HepG2 (cell line): ENCODE measurements around the gene RANGRF. TPM values are rescaled to one million over a fixed set of nuclear protein-coding genes. Genes with fewer than 3 reads are reported as not detected.
A peak's percentile ranks its signal among the peaks of the same experiment; 100 is the strongest.

Source experiments
- ATAC-seq: fragments of 200-7000 bp; cut with Tn5 transposase; 3 replicates; pipeline ENCODE4 v1.9.1; 2020; ENCODE audit warnings: mild to moderate bottlenecking, moderate library complexity
- BruUV-seq: library from RNA; stranded (reverse); fragments of 400-500 nt; replicated peaks from 2 replicates; lab custom pipeline; 2021; lab: Mats Ljungman, UMichigan
- CTCF ChIA-PET: fragments of 300-600 bp; formaldehyde crosslinking; extraction: SDS; loops from one replicate; lab custom pipeline; 2021; ENCODE audit warnings: low total read pairs, inconsistent platforms, low intra/inter-chr PET ratio; lab: Yijun Ruan, JAX
- POLR2A ChIA-PET: fragments of 350-600 bp; sonication (Branson Sonifier 250); formaldehyde crosslinking; loops from one replicate; lab custom pipeline; 2020; ENCODE audit warnings: antibody characterized with exemption, inconsistent platforms; lab: Yijun Ruan, JAX
- DNase-seq: peaks from one replicate; pipeline ENCODE4 v3.0.0-alpha.2; 2015; ENCODE audit warnings: low spot score
- FAIRE-seq: peaks from 3 replicates; lab custom pipeline; 2011; peaks lifted over from hg19 to GRCh38; lab: Jason Lieb, UNC
- H2AFZ ChIP-seq: one replicate; pipeline ENCODE4 v1.6.1; 2011; ENCODE audit warnings: low read length, inconsistent platforms
- H3K27ac ChIP-seq: fragments of 300-600 bp; 3 replicates; pipeline ENCODE4 v1.8.0; 2011; ENCODE audit warnings: mixed run types, mild to moderate bottlenecking, mixed read lengths, low read length, inconsistent platforms; ENCODE audit not compliant: insufficient read depth; ENCODE audit errors: extremely low read length
- H3K27me3 ChIP-seq, 2 experiments: fragments of 200-600 bp in 1 of 2; 2 replicates in 1 of 2; 3 replicates in 1 of 2; pipeline versions ENCODE4 v1.6.0 to v1.8.0; 2011; ENCODE audit warnings: low read length in 2 of 2, mild to moderate bottlenecking in 2 of 2, moderate library complexity in 2 of 2, inconsistent platforms in 1 of 2; ENCODE audit not compliant: insufficient read depth in 2 of 2, control insufficient read depth in 1 of 2
- H3K36me3 ChIP-seq, 2 experiments: fragments of 200-600 bp in 1 of 2; replicated peaks in 1 of 2; 2 replicates in 1 of 2; 3 replicates in 1 of 2; pipeline versions ENCODE4 v1.5.1 to v1.8.0; 2011; ENCODE audit warnings: low read length in 2 of 2, inconsistent platforms in 1 of 2; ENCODE audit not compliant: insufficient read depth in 2 of 2, control insufficient read depth in 1 of 2
- H3K4me1 ChIP-seq: 2 replicates; pipeline ENCODE4 v1.5.1; 2012; ENCODE audit warnings: low read length, inconsistent platforms; ENCODE audit not compliant: insufficient read depth
- H3K4me2 ChIP-seq: 2 replicates; pipeline ENCODE4 v1.6.0; 2011; ENCODE audit warnings: low read depth, low read length, inconsistent platforms
- H3K4me3 ChIP-seq, 3 experiments: fragments of 200-600 bp in 1 of 3; sonication (generic), shearing (Covaris generic) in 1 of 3; replicated peaks in 1 of 3; 2 replicates each; pipeline ENCODE4 v1.5.1; 2011 to 2016; ENCODE audit warnings: low read length in 3 of 3, inconsistent platforms in 2 of 3, low read depth in 2 of 3, mild to moderate bottlenecking in 2 of 3, control low read depth in 1 of 3, mixed read lengths in 1 of 3; ENCODE audit not compliant: insufficient read depth in 1 of 3
- H3K79me2 ChIP-seq: one replicate; pipeline ENCODE4 v1.6.1; 2011; ENCODE audit warnings: low read length, inconsistent platforms; ENCODE audit not compliant: insufficient read depth
- H3K9ac ChIP-seq: 2 replicates; pipeline ENCODE4 v1.6.0; 2011; ENCODE audit warnings: mild to moderate bottlenecking, low read depth, low read length, inconsistent platforms; ENCODE audit not compliant: insufficient read depth
- H3K9me3 ChIP-seq: 2 replicates; pipeline ENCODE4 v1.5.1; 2012; ENCODE audit warnings: mild to moderate bottlenecking, low read length
- H4K20me1 ChIP-seq: 2 replicates; pipeline ENCODE4 v1.6.0; 2011; ENCODE audit warnings: inconsistent platforms, mild to moderate bottlenecking, low read length, moderate library complexity; ENCODE audit not compliant: insufficient read depth
- FOXC1 ChIP-seq: sonication (generic); formaldehyde crosslinking; IDR thresholded peaks from 2 replicates; pipeline ENCODE4 v1.8.0; 2022; ENCODE audit warnings: mild to moderate bottlenecking, missing genetic modification reagents, borderline replicate concordance
- HMGA1 ChIP-seq: sonication (generic); formaldehyde crosslinking; conservative IDR thresholded peaks from 2 replicates; pipeline ENCODE4 v1.4.0; 2020; ENCODE audit warnings: missing genetic modification reagents
- ZBTB1 ChIP-seq: sonication (generic); formaldehyde crosslinking; IDR thresholded peaks from 2 replicates; pipeline ENCODE4 v1.4.0; 2020; ENCODE audit warnings: missing genetic modification reagents, borderline replicate concordance
- WGBS: methylation state at CpG from one replicate; pipeline ENCODE4 v1.1.6; 2017; ENCODE audit warnings: low lambda C conversion rate; 5-methylcytosine and 5-hydroxymethylcytosine counted together
- in situ Hi-C: cut with HindIII; loops from 2 replicates; pipeline ENCODE4 v1.10.0; 2017; ENCODE audit warnings: low pct_unique_long_range_greater_than_20kb; ENCODE audit not compliant: extremely low pct_ligation_motif_present
- intact Hi-C: fragments of 100-400 bp; cut with micrococcal nuclease; formaldehyde crosslinking; loops from one replicate; pipeline ENCODE4 v1.10.0; 2022; ENCODE audit not compliant: unreplicated experiment
- polyA plus RNA-seq, 8 experiments: library from polyadenylated mRNA; depleted of rRNA in 3 of 8; stranded (reverse) in 7 of 8; unstranded in 1 of 8; fragments of >200 nt; fragmentation: Illumina TruSeq in 4 of 8; extraction: Trizol in 4 of 8; gene quantifications; 2 replicates each; pipeline versions ENCODE4 v1.2.1 to v1.2.3, GENCODE V29; 2011 to 2016; ENCODE audit warnings: low read depth in 4 of 8, missing spikeins in 1 of 8, mixed read lengths in 1 of 8; ENCODE audit not compliant: insufficient read depth in 1 of 8
- total RNA-seq, 5 experiments: library from RNA; depleted of rRNA; stranded (reverse); fragments of >200 nt; fragmentation: Illumina TruSeq; extraction: Trizol; gene quantifications; 2 replicates each; pipeline ENCODE4 v1.2.3, GENCODE V29; 2016; ENCODE audit warnings: low read depth in 1 of 5
- TF ChIP-seq, protein P1 (sequence below): sonication (generic); formaldehyde crosslinking; IDR thresholded peaks from 2 replicates; pipeline ENCODE4 v1.9.0; 2022; ENCODE audit warnings: low read depth, missing genetic modification reagents

Gene RANGRF
- total and polyA plus RNA-seq, 2 of the 13 experiments (the other 11 are each of a cell fraction or from before 2014, with no cell fraction given) = 18.6 to 40.7 TPM

DNA sequence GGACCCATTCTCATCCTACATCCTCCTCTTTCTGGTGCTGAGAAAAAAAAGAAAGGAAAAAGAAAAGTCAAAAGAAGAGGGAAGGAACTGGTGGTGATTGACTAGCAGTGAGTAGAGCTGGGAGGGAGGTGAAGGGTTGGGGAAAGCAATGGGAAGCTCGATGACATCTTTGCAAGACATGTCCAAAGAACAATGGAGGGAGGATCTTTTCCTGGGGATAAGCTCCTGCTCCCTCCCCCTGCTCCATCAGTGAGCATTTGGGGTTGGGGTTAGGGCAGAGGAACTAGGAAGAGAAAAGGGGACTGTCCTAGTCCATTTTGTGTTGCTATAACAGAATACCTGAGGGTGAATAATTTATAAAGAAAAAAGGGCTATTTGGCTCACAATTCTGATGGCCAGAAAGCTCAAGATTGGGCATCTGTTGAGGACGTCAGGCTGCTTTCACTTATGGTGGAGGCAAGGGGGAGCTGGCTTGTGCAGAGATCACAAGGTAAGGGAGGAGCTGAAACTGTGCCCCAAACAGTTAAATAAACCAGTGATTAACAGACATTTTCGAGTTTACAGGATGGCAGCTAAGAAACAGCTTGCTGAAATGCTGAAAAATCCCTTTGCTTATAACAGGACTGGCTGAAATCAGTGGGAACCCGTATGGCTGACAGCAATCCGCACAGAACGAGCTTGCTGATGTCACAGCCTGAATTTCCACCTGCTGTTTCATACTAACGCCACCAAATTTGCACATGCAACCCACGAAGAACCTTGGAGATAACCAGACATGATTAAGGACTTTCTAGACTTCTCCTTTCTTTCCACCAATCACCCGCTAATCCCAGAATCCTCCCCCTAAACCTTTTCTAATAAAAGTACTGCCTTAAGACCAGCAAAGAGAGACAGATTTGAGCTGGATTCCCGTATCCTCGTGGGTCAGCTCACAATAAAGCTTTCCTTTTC, 49.6 kb downstream of the RANGRF start:
- H4K20me1 ChIP-seq = no peaks in the 10 kb centered on the region
- CTCF ChIA-PET = no interaction called here
- no peaks in the 10 kb centered on the region for H3K4me1 ChIP-seq
- TF ChIP-seq, protein P1, sequence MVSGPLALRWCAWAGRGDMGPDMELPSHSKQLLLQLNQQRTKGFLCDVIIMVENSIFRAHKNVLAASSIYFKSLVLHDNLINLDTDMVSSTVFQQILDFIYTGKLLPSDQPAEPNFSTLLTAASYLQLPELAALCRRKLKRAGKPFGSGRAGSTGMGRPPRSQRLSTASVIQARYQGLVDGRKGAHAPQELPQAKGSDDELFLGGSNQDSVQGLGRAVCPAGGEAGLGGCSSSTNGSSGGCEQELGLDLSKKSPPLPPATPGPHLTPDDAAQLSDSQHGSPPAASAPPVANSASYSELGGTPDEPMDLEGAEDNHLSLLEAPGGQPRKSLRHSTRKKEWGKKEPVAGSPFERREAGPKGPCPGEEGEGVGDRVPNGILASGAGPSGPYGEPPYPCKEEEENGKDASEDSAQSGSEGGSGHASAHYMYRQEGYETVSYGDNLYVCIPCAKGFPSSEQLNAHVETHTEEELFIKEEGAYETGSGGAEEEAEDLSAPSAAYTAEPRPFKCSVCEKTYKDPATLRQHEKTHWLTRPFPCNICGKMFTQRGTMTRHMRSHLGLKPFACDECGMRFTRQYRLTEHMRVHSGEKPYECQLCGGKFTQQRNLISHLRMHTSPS (CRISPR knock-in tag) = no peak
- peaks cover 2 to 14% of the 10 kb centered on the region in 2 experiments; a peak in 3 of 5 replicates for H3K27me3 ChIP-seq
- ATAC-seq (no peak), DNase-seq (no peak), FAIRE-seq (no peak)
- H3K9ac ChIP-seq = no peak overlapping the region
- WGBS = 26% methylated on average over 10 of the region's 11 CpGs
- intact Hi-C loops = no loop called here
- no peak overlapping the region for H3K27ac ChIP-seq
- in situ Hi-C loops = no loop called here
- no peak overlapping the region for H3K4me3 ChIP-seq
- H2AFZ ChIP-seq = no peak overlapping the region
- H3K79me2 ChIP-seq = no peaks in the 10 kb centered on the region
- no TSS peak for BruUV-seq
- POLR2A ChIA-PET = no interaction called here
- H3K4me2 ChIP-seq = peak overlapping the region; percentile 10; the same call in 1 of the 2 replicates
- H3K36me3 ChIP-seq = no peaks in the 10 kb centered on the region
- H3K9me3 ChIP-seq = no peaks in the 10 kb centered on the region

DNA sequence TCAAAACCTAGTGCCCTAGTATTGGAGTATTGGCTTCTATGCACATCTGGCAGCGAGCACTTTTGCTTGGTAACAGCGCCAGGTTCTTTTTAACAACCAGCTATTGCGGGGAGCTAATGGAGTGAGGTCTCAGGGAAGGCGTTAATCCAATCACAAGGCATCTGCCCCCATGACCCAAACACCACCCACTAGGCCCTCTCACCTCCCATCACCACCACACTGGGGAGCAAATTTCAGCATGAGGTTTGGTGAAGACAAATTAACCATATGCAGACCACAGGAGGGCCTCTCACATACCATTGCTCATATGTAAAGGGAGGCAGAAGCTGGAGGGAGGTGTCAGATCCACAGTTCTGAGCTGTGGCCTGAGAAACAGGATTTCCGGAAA, 50.3 kb downstream of the RANGRF start:
- Histone ChIP-seq H4K20me1 (no peaks in the 10 kb centered on the region), H3K79me2 (no peaks in the 10 kb centered on the region), H3K4me3 (no peak overlapping the region), H3K4me2 (no peak overlapping the region), H3K36me3 (no peaks in the 10 kb centered on the region), H2AFZ (no peak overlapping the region), H3K9me3 (no peaks in the 10 kb centered on the region), H3K27ac (no peak overlapping the region), H3K4me1 (no peaks in the 10 kb centered on the region), H3K9ac (no peak overlapping the region), H3K27me3 (peaks cover 2 to 14% of the 10 kb centered on the region in 2 experiments; a peak in 3 of 5 replicates)
- POLR2A ChIA-PET = no interaction called here
- intact Hi-C loops = no loop called here
- CTCF ChIA-PET = no interaction called here
- no peak for FAIRE-seq
- 47% methylated on average over 5 of the region's 5 CpGs for WGBS
- DNase-seq = no peak
- in situ Hi-C loops = no loop called here
- TF ChIP-seq FOXC1 (CRISPR knock-in tag) (no peak), ZBTB1 (CRISPR knock-in tag) (no peak), HMGA1 (CRISPR knock-in tag) (no peak)
- ATAC-seq = no peak
- no TSS peak for BruUV-seq
